MM.1S (cell line): ENCODE results near the gene TOLLIP.

Experiments
- EZH2 ChIP-seq: fragments of 300-600 bp; sonication (generic); optimal IDR thresholded peaks from 2 replicates; pipeline ENCODE3; 2017; ENCODE audit warnings: low read depth, mild to moderate bottlenecking, antibody characterized with exemption, low read length, mixed read lengths
- EZH2phosphoT487 ChIP-seq: fragments of 300-600 bp; sonication (generic); IDR thresholded peaks from 2 replicates; pipeline ENCODE4 v1.6.1; 2018; ENCODE audit warnings: antibody characterized with exemption, low read length
- TF ChIP-seq, protein P1 (sequence below): fragments of 300-600 bp; sonication (generic); IDR thresholded peaks from 2 replicates; pipeline ENCODE4 v1.5.1; 2016; ENCODE audit warnings: antibody characterized with exemption, low read length, mixed read lengths

DNA sequence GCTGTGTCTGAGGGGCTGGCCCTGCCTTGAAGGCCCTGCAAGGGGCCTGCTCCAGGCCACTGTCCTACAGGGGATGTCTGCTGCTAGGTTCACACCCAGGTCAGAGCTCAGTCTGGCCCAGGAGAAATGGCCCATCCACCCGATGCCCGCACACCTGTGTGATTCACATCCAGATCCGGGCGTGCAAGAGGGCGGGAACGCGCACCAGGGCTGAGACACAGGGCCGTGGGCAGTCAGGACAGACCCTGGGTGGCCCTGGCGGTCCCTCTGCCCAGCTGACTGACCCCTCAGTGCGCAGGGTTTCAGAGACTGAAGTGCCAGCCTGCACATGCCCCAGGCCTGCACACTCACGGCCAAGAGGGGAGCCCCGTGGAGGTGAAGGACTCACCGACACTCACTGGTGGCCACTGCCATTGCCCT, 7.4 kb downstream of the TOLLIP start:
- TF ChIP-seq, protein P1, sequence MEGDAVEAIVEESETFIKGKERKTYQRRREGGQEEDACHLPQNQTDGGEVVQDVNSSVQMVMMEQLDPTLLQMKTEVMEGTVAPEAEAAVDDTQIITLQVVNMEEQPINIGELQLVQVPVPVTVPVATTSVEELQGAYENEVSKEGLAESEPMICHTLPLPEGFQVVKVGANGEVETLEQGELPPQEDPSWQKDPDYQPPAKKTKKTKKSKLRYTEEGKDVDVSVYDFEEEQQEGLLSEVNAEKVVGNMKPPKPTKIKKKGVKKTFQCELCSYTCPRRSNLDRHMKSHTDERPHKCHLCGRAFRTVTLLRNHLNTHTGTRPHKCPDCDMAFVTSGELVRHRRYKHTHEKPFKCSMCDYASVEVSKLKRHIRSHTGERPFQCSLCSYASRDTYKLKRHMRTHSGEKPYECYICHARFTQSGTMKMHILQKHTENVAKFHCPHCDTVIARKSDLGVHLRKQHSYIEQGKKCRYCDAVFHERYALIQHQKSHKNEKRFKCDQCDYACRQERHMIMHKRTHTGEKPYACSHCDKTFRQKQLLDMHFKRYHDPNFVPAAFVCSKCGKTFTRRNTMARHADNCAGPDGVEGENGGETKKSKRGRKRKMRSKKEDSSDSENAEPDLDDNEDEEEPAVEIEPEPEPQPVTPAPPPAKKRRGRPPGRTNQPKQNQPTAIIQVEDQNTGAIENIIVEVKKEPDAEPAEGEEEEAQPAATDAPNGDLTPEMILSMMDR, result no peak
- no peak for TF ChIP-seq EZH2
- TF ChIP-seq EZH2phosphoT487, result no peak
